Right cardiac atrium (tissue), 5 donors: Measurements from ENCODE around the gene SDK1. TPM values are rescaled to one million over a fixed set of nuclear protein-coding genes. Genes with fewer than 3 reads are reported as not detected.

ENCODE experiments used
- ATAC-seq, 2 donors: fragments of 200-7000 bp; cut with Tn5 transposase; one replicate each; pipeline versions ENCODE4 v1.8.0 to v1.9.1; 2020; ENCODE audit warnings: moderate library complexity in 2 of 2, mild to moderate bottlenecking in 1 of 2
- DNase-seq, 3 donors: peaks; one replicate each; pipeline ENCODE4 v3.0.0-alpha.2; 2020
- H3K27ac ChIP-seq: one replicate; pipeline ENCODE4 v1.5.1; 2013; ENCODE audit warnings: mild to moderate bottlenecking, low read length, control low read depth, moderate library complexity
- H3K27me3 ChIP-seq: one replicate; pipeline ENCODE4 v1.6.1; 2013; ENCODE audit not compliant: control insufficient read depth, insufficient read depth
- H3K4me1 ChIP-seq: one replicate; pipeline ENCODE4 v1.6.1; 2013; ENCODE audit warnings: low read length; ENCODE audit not compliant: control insufficient read depth, insufficient read depth
- H3K4me3 ChIP-seq: one replicate; pipeline ENCODE4 v1.5.1; 2013; ENCODE audit warnings: low read length, control low read depth
- H3K9me3 ChIP-seq: one replicate; pipeline ENCODE4 v1.6.1; 2013; ENCODE audit warnings: low read length; ENCODE audit not compliant: control insufficient read depth
- WGBS: extraction: QIAGEN DNeasy Blood & Tissue Kit; methylation state at CpG from one replicate; pipeline ENCODE4 v1.1.7; 2013; 5-methylcytosine and 5-hydroxymethylcytosine counted together
- intact Hi-C, 4 donors: fragments of 100-400 bp; cut with DNase I; formaldehyde crosslinking; loops; one replicate each; pipeline versions ENCODE4 v1.11.0 to v1.14.0; 2022 to 2023
- polyA plus RNA-seq: library from polyadenylated mRNA; stranded (reverse); fragments of 200-250 nt; gene quantifications from one replicate; pipeline ENCODE4 v1.2.3, GENCODE V29; 2013
- total RNA-seq, 4 donors: library from RNA; stranded (reverse); fragmentation: NEBNext Ultra II Directional; extraction: Animal tissue kit (Norgen Biotek cat#: 25700); gene quantifications; one replicate each; pipeline ENCODE4 v1.2.1, GENCODE V29; 2021
- donor health status: healthy with polysubstance abuse.
- donor health status: DM: no; HTN: yes; CAD: no.
- donor health status: DM: no; HTN: no; CAD: no.
- donor health status: DM: no; HTN: yes; CAD: no; lungs with severe emphysema.
- donor health status: DM: yes; HTN: yes; CAD: no.

Gene SDK1
- total and polyA plus RNA-seq, 5 donors: 0.97 to 3.2 (median 2.4) TPM

DNA sequence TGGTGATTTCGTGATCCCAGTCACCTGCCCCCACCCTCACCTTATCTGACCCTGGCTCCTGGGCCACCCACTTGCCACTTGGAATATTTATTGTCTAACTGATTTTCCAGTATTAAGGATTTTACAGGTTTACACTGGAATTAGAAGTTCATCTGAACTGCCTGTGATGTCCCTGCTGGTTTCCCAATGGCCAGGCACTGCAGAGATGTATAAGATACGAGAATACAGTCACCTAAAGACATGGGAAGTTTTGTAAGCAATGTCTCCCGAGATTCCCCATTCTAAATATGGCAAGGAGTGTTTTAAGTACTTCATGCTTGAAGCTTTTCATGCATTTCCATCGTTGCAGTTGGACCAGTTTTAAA is 592.7 kb downstream of the SDK1 start:
- intact Hi-C loops: loop anchor here in 3 of 4 donors (10.0 kb wide), 3 partner anchors 589 to 1029 kb away; partner anchors contain the start of gene SDK1 (in 2 of the 3)
- WGBS: 82% methylated on average over 4 of the region's 4 CpGs
- Histone ChIP-seq H3K4me1 (no peaks in the 10 kb centered on the region), H3K27ac (no peak overlapping the region), H3K27me3 (no peaks in the 10 kb centered on the region), H3K4me3 (no peak overlapping the region), H3K9me3 (no peaks in the 10 kb centered on the region)
- DNase-seq (no peak), ATAC-seq (no peak)

DNA sequence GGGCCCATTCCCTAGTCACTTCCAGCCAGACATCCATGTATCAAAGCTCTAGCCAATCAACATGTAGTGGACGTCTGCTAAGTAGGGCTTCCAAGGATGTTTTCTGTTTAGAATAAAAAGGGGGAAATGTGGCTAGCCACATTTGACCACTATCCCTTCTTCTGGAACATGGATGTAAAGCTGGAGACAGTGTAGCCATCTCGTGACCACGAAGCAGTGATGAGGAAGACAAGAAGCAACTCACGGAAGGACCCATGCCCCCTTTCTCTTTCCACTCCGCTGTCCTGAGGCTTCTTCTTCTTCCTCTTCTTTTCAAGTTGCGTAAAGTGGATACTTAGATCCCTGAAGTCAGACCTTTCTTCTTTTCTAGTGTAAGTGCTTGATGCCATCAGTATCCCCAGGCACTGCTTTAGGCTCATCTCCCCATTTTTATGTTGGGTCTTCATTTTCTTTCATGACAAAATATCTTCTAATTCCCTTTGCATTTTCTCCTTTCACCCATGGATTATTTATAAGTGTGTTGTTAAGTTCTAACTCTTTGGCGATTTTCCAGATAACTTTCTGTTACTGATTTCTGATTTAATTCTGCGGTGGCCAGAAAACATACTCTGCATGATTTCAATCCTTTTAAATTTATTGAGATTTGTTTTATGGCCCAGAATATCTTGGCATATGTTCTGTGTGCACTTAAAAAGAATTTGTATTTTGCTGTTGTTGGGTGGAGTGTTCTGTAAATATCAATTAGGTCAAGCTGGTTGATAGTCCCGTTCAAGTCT is 594.5 kb downstream of the SDK1 start:
- Histone ChIP-seq H3K9me3 (no peaks in the 10 kb centered on the region), H3K27me3 (no peaks in the 10 kb centered on the region), H3K27ac (no peak overlapping the region), H3K4me1 (no peaks in the 10 kb centered on the region), H3K4me3 (no peak overlapping the region)
- 76% methylated on average over 9 of the region's 9 CpGs for WGBS
- intact Hi-C loops: loop anchor here in 3 of 4 donors (10.0 kb wide), 3 partner anchors 591 to 1031 kb away; partner anchors contain the start of gene SDK1 (in 2 of the 3)
- ATAC-seq: no peak
- DNase-seq: no peak

GRCh38 chr7:3896169-3896765 is 595.2 kb downstream of the SDK1 start:
- peak; percentile 11 to 28 for ATAC-seq
- no peak for DNase-seq
- Histone ChIP-seq H3K27ac (no peak overlapping the region), H3K9me3 (no peaks in the 10 kb centered on the region), H3K27me3 (no peaks in the 10 kb centered on the region), H3K4me3 (no peak overlapping the region), H3K4me1 (no peaks in the 10 kb centered on the region)
- intact Hi-C loops: loop anchor here in 3 of 4 donors (10.0 kb wide), 3 partner anchors 591 to 1031 kb away; partner anchors contain the start of gene SDK1 (in 2 of the 3)
- WGBS: 62% methylated on average over 6 of the region's 6 CpGs

- DNase-seq (no peak), ATAC-seq (peak in 1 of 2 donors; percentile 43)
- no peaks in the 10 kb centered on the region for H3K27me3 ChIP-seq
- H3K4me3 ChIP-seq: no peak overlapping the region
- H3K27ac ChIP-seq: no peak overlapping the region
- H3K4me1 ChIP-seq: no peaks in the 10 kb centered on the region
- 66% methylated on average over 10 of the region's 10 CpGs for WGBS
- H3K9me3 ChIP-seq: no peaks in the 10 kb centered on the region
- intact Hi-C loops: loop anchor here in 3 of 4 donors (10.0 kb wide), 3 partner anchors 593 to 1033 kb away; partner anchors contain the start of gene SDK1 (in 2 of the 3)
Measured at GRCh38 chr7:3897430-3898372, 596.6 kb downstream of the SDK1 start.

DNA sequence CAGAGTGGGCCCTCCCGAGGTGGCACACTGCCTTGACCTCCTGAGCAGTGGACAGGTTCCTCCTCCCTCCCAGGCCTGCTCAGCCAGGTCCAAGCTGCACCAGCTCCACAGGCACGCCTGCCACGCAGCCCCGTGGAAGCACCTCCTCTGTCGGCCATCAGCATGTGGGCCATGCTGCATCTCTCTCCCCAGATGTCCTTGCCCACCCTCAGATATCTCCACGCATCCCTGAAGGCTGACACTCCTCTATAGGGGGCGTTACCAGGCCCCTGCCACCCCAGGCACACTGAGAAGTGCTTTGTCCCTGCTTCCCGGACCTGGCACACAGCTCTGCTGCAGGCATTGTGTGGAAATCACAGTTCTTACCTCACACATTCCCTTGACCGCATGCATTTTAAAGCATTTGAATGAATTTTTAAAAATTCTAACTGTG is 598.5 kb downstream of the SDK1 start:
- 81% methylated on average over 9 of the region's 9 CpGs for WGBS
- no peak overlapping the region for H3K27ac ChIP-seq
- DNase-seq (no peak), ATAC-seq (no peak)
- no peaks in the 10 kb centered on the region for H3K9me3 ChIP-seq
- H3K4me1 ChIP-seq: no peaks in the 10 kb centered on the region
- H3K27me3 ChIP-seq: no peaks in the 10 kb centered on the region
- H3K4me3 ChIP-seq: no peak overlapping the region
- intact Hi-C loops: loop anchor here in 3 of 4 donors (10.0 kb wide), 3 partner anchors 595 to 1035 kb away; partner anchors contain the start of gene SDK1 (in 2 of the 3)

GRCh38 chr7:3908153-3908552 is 607.1 kb downstream of the SDK1 start:
- Histone ChIP-seq H3K27me3 (no peaks in the 10 kb centered on the region), H3K27ac (no peak overlapping the region), H3K4me3 (no peak overlapping the region), H3K9me3 (no peaks in the 10 kb centered on the region), H3K4me1 (no peaks in the 10 kb centered on the region)
- intact Hi-C loops: no loop called here
- ATAC-seq: no peak
- no peak for DNase-seq
- WGBS: 82% methylated on average over 19 of the region's 19 CpGs

GRCh38 chr7:3909128-3909527 is 608.1 kb downstream of the SDK1 start:
- no peak for DNase-seq
- Histone ChIP-seq H3K4me1 (no peaks in the 10 kb centered on the region), H3K4me3 (no peak overlapping the region), H3K9me3 (no peaks in the 10 kb centered on the region), H3K27me3 (no peaks in the 10 kb centered on the region), H3K27ac (no peak overlapping the region)
- ATAC-seq: no peak
- intact Hi-C loops: no loop called here
- 93% methylated on average over 7 of the region's 7 CpGs for WGBS

DNA sequence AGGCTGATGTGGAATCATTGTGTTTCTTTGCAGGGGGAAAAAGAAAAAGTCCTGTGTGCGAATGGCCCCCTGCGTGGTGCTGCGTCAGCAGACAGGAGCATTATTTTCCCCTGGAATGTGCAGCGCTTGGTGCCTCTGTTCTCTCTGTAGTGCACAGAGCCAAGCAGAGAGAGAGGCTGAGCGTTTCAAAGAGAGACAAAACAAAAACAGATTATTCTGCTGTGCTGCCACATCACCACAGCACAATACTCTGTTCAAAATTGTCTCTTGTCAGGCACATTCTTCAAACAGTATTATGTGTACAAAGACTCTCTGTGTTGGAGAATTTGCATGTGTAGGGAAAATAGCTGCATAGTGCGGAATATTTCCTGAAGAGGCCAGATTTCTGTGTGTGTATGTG is 609.0 kb downstream of the SDK1 start:
- ATAC-seq: no peak

GRCh38 chr7:3911685-3912084 is 610.6 kb downstream of the SDK1 start:
- Histone ChIP-seq H3K9me3 (no peaks in the 10 kb centered on the region), H3K27ac (no peak overlapping the region), H3K4me3 (no peak overlapping the region), H3K27me3 (no peaks in the 10 kb centered on the region), H3K4me1 (no peaks in the 10 kb centered on the region)
- intact Hi-C loops: no loop called here
- WGBS: 84% methylated on average over 4 of the region's 4 CpGs
- no peak for DNase-seq
- no peak for ATAC-seq

More for the DNA sequence above, 609.0 kb downstream of the SDK1 start:
- no peak overlapping the region for H3K27ac ChIP-seq
- H3K27me3 ChIP-seq: no peaks in the 10 kb centered on the region
- intact Hi-C loops: no loop called here
- WGBS: 85% methylated on average over 6 of the region's 6 CpGs
- no peaks in the 10 kb centered on the region for H3K4me1 ChIP-seq
- DNase-seq: no peak
- H3K9me3 ChIP-seq: no peaks in the 10 kb centered on the region
- no peak overlapping the region for H3K4me3 ChIP-seq

DNA sequence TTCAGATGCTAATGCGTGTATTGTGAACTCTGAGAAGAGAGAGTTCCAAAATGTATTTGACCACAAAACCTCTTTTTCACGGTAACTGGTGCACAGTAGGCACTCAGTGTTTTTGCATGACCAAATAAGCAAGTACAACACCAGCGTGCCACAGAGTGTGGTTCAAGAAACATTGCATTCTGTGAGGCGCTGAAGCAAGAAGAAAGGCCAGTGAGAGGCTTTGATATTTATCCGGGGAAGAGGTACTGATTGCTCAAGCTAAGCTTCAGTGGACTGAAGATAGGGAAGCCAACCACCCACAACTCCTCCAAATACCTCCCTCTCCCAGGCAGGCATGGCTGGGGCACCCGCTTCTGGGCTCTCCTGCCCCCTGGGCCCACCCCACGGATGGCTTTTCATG is 611.2 kb downstream of the SDK1 start:
- no peaks in the 10 kb centered on the region for H3K27me3 ChIP-seq
- H3K4me3 ChIP-seq: no peak overlapping the region
- 86% methylated on average over 7 of the region's 7 CpGs for WGBS
- intact Hi-C loops: no loop called here
- no peaks in the 10 kb centered on the region for H3K4me1 ChIP-seq
- no peak overlapping the region for H3K27ac ChIP-seq
- no peaks in the 10 kb centered on the region for H3K9me3 ChIP-seq
- ATAC-seq (no peak), DNase-seq (no peak)
